Dedifferentiated amniotic fluid mesenchymal stem cell (primary cell): ENCODE measurements around the gene FBXW11.
"Not testable (repeated sequence)": the region's sequence is repeated elsewhere in the genome, so short reads cannot be mapped to it uniquely, and the experiment has no call there.

Experiments used
- DNase-seq: peaks from one replicate; pipeline ENCODE4 v3.0.0-alpha.2; 2016; ENCODE audit errors: extremely low spot score

The FBXW11 gene

DNA sequence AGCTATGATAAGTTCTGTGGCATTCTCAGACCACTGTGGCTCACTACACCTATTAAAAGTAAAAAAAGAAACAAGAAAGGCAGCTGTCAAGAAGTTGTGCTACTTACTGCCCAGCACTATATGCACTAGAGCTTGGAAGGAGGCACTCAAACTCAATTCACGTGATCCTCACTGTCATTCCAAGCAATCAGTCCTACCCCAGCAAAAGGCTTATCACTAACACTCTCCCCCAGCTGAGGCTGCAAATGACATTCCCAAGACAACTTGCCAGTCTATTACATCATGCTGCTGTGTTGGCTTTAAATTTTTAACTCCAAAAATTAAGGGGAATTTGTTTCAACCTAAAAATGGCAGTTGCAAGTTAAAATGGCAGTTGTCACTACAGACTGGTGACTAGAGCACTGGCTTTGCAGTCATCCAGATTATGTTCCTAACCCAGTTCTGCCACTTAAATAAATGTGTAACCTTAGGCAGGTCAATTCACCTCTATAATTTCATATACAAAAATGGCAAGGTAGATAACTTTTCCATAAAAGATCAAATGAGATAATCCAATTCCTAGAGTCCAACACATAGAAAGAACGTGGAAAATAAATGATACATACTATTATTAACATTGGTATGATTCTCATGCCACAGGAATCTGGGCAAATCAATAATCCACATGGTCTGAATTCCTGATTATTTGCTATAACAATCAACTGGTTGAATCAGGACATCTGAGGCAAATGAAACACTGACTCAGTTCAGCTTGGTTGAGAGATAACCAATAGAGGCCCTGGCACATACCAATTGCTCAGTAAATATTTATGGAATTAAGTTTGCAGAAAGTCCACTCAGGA lies 52.4 kb downstream of the FBXW11 start:
- peak; percentile 50 for DNase-seq

DNA sequence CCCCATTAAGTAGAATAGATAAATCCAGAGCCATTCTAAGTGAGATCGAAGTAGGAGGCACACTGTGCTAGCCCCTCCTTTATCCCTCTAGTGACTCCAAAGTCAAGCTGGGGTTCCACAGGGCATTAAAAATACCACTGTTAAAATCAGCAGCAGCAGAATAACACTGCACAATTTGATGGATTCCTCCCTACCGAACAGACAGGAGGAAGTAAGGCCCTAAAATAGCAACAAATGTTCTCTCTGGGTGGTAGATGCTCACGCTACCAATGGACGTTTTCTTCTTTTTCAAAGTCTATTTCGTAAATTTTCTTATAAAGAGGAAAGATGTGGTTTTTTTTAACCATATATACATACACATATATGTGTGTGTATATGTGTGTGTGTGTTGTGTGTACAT lies 54.4 kb downstream of the FBXW11 start:
- DNase-seq: no peak

DNA sequence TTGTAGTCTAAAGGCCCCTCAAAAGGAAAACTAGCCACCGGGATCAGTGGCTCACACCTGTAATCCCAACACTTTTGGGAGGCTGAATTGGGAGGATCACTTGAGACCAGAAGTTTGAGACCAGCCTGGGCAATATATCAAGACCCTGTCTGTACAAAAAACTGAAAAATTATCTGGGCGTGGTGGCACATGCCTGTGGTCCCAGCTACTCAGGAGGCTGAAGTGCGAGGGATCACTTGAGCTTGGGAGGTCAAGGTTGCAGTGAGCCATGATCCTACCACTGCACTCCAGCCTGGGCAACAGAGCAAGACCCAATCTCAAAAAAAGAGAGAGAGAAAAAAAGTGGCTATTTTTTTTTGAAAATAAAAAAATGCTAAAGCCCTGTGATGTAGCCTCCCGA lies 55.2 kb downstream of the FBXW11 start:
- DNase-seq: no peak

DNA sequence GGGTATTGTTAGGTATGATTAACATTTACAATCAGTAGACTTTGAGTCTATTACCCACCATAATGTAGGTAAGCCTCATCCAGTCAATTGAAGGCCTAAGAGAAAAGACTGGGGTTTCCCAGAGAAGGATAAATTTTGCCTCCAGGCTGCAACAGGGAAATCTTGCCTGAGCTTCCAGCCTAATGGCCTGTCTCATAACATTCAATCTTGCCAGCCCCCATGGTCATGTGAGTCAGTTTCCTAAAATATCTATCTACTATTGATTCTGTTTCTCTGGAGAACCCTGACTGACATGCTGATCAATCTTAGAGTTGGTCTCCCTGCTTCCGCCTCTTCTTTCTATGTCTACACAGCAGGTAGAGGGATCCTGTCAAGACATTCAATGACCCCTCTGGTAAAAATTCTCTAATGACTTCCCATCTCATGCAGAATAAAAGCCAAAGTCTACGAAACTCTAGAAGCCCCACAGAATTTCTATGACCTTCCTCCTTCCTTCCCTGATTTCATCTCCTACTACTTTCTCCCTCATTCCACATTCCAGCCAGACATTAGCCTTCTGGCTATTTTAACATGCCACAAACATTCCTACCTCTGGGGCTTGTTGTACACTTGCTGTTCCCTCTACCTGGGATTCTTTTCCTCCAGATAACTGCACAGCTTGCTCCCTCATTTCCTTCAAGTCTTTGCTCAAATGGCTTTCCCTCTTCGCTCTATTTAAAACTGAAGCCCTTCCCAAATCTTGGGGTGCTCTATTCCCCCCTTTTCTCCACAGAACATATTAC lies 60.2 kb downstream of the FBXW11 start:
- DNase-seq: no peak

DNA sequence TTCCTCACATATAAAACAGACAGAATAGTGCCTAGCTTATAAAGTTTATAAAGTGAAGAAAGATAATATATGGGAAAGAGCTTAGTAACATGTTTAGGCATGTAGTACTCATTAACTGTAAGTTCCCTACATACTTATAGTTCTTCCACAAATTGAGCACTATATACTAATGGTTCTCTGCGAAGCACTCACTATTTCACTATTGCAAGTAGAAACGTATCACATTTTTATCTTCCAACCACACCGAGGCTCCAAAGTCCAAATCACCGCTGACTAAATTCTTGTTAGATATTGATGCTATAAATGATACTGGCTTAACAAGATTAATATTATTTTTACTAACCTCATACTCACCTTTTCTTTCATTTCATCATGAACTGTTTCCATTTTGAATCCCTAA lies 61.0 kb downstream of the FBXW11 start:
- no peak for DNase-seq

DNA sequence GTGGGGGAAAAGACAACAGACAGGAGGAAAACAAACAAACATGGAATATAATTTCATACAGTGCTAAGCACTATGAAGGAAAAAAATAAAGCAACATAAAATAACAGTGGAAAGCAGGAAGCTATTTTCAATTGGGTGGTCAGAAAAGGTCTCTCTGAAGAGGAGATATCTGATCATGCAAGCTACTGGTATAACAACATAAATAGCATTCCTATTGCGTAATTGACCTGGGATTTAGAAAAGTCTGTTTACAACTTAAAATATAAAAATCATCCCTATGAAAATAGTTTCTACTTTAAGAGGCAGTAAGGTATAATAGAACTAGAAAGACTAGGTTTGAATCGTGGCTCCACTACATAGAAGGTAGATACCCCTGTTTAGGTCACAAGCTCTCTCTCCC lies 61.4 kb downstream of the FBXW11 start:
- no peak for DNase-seq

DNA sequence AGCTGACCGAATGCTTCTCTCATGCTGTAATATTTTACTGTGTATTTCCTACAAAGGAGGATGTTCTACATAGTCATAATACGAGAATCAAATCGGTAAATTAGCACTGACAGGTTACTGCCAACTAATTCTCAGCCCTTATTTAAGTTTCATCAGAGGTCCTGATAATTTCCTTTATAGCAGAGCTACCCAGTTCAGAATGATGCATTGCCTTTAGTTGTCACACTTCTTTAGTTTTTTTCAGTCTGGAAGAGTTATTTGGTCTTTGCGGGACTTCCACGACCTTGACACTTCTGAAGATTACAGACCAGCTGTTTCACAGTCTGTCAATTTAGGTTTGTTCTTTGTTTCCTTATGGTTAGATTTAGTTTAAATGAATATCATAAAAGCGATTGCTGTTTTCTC lies 64.3 kb downstream of the FBXW11 start:
- DNase-seq: not testable (repeated sequence)

DNA sequence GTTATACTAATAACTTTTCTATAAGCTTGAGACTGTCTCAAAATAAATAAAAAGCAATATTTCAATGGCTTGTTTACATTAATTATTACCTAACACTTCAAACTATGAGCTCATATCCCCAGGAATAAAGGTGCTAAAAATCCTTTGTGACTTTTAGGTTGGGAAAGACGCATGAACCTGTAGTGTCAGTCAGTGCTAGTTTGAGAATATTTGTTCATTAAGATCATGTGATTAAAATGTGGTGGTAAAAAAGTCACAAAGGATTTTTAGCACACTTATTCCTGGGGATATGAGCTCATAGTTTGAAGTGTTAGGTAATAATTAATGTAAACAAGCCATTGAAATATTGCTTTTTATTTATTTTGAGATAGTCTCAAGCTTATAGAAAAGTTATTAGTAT lies 64.8 kb downstream of the FBXW11 start:
- DNase-seq: not testable (repeated sequence)

DNA sequence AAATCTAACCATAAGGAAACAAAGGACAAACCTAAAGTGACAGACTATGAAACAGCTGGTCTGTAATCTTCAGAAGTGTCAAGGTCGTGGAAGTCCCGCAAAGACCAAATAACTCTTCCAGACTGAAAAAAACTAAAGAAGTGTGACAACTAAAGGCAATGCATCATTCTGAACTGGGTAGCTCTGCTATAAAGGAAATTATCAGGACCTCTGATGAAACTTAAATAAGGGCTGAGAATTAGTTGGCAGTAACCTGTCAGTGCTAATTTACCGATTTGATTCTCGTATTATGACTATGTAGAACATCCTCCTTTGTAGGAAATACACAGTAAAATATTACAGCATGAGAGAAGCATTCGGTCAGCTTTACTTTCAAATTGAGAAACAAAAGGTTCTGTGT lies 65.2 kb downstream of the FBXW11 start:
- DNase-seq: not testable (repeated sequence)

DNA sequence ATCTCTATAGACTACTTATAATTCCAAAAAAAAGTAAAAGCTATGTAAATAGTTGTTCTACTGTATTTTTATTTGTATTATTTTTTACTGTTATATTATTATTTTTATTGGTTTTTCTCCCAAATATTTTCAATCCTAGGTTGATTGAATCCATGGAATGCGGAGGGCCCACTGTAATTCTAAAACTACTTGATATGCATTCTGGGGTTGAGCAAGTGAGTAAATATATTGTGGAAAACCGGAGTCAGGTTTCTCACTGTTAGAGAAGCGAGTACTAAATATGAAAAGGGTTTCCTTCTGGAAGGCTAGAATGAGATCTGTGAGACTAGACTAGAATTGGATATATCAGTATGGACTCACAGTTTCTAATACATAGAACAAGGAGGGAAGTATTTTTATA lies 66.5 kb downstream of the FBXW11 start:
- DNase-seq: no peak

DNA sequence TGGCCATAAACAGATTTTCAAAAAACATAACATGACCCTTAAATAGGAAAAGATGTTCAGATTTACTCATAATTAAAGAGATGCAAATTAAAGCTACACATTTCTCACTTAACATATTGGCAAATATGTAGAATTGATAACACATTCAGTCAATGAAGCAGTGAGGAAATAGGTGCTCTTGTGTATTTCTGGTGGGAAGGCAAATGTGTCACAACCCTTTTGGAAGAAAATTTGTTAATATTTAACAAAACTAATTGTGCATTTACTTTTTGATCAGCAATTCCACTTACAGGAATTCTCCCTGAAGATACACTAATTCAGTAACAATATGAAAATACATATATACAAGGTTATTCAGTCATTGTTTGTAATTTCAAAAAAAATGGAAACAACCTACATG lies 68.1 kb downstream of the FBXW11 start:
- DNase-seq: no peak

DNA sequence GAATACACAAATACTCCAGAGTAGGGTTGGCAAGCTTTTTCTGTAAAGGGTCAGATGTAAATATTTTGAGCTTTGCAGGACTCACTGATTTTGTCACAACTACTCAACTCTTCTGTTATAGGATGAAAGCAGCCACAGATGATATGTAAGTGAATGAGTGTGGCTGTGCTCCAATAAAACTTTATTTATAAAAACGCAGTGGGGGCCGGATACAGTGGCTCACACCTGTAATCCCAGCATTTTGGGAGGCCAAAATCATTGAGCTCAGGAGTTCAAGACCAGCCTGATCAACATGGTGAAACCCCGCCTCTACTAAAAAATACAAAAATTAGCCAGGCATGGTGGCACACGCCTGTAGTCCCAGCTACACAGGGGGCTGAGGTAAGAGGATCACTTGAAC lies 69.1 kb downstream of the FBXW11 start:
- DNase-seq: no peak

DNA sequence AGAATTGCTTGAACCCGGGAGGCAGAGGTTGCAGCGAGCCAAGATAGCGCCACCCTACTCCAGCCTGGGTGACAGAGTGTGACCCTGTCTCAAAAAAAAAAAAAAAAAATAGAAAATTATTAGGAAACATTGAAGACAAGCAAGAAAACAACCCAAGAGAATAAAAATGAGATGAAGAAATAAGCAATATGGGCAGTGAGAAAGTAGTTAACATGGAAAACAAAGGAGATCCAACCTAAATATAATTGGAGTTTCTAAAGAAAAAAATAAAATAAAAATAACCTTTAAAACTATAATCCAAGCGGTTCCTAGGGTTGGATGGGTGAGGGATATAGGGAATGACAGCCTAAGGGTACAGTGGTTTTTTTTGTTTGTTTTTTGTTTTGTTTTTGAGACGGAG lies 71.9 kb downstream of the FBXW11 start:
- DNase-seq: no peak

DNA sequence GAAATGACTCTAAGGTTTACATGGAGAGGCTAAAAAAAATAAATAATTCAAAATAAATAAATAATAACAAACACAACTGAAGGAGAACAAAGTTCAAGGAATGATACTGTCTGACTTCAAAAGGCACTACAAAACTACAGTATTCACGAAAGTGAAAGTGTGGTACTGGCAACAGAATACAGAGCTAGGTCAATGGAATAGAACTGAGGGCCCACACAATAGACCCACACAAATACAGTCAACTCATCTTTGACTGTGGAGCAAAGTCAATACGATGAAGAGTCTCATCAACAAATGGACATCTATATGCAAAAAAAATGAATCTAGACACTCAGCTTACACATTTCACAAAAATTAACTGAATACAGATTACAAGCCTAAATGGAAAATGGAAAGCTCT lies 75.3 kb downstream of the FBXW11 start:
- DNase-seq: no peak

DNA sequence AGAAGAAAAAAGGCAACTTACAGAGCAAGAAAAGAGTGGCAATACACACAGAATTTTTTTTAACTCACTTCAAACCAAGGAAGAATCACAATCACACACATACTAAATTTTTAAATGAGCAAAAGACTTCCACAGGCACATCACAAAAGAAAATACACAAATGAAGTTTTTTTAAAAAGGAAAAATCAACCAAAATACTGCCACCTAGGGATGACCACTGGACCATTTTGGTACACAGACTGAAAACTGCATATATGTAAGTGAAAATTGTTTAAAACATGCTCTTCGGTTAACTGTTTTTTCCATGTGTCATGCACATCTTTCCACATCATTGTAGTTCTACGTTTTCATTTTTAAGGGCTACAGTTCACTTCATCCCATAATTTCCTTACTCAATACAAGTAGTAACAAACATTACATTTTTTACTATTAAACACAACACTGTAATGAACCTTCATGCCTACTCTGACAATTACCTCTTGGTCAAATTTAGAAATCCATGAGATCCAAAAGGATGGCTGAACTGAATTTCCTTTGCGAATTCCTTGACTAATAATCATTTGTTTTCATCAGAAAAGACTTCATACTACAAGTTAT lies 79.0 kb downstream of the FBXW11 start:
- no peak for DNase-seq

DNA sequence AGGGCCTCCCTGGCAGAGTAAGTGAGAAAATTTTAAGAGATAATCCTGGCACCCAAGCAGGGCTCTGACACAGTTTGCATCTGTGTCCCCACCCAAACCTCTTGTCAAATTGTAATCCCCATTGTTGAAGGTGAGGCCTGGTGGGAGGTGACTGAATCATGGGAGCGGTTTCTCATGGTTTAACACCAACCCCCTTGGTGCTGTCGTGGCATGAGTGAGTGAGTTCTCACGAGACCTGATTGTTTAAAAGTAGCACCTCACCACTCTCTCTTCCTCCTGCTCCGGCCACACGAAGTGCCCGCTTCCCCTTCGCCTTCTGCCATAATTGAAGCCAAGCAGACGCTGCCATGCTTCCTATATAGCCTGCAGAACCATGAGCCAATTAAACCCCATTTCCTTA lies 80.1 kb downstream of the FBXW11 start:
- no peak for DNase-seq

DNA sequence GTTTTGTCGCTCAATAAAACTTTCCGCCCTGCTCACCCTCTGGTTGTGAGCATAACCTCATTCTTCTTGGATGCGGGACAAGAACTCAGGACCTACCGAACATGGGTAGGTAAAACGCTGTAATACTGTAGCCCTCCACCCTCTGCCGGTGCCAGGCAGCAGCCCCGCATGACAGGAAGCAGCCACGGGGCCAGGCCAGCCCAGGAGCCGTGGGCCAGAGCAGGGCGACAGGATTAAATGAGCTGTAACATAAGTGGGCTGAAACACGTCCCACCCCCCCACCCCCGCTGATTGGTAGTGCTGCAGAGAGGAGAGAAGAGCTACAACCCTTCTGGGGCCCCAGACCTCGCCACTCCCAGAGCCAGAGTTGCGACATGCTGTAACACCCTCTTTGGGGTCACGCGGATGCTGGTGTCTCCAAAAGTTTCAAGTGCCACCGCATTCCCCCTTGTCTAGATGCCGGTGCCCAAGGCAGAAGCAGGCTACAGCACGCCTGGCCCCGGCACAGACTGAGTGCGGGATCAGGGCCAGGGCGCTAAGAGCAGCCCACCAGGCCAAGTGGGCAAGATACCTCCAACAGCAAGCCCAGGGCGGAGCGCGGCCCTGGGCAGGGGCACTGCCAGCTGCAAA lies 81.8 kb downstream of the FBXW11 start:
- no peak for DNase-seq

DNA sequence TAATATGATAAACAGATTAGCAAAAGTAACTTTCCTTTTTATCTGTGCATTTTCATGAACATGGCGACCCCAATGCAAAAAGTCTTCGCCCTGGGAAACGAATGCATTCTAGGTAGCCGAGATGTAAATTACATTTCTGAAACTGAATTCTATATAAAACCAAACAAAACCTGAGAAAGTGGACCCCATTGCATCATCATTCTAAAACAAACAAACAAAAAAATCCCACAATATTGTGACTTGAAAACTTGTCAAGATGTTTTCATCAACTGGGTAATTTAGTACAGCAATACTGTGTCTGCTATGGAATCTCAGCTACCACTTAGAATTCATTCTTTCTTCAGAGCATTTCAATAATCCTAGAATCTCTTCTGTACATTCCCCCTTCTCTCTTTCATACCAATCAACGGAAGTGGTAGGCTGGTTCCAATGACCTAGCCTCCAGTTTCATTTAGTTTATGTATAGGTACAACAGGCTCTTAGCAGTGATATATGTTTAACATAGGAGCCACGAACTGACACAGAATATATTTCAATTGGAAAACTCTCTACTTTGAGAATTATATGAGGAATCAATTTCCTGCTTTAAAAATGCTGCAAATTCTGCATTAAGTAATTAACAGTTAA lies 85.6 kb downstream of the FBXW11 start:
- no peak for DNase-seq

DNA sequence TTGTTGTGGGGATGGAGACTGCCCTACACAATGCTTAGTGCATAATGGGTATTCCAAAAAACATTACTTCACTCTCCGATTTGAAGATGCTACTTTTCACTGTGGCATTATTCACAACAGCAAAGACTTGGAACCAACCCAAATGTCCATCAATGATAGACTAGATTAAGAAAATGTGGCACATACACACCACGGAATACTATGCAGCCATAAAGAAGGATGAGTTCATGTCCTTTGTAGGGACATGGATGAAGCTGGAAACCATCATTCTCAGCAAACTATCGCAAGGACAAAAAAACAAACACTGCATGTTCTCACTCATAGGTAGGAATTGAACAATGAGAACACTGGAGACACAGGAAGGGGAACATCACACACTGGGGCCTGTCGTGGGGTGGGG lies 90.7 kb downstream of the FBXW11 start:
- DNase-seq: not testable (repeated sequence)

DNA sequence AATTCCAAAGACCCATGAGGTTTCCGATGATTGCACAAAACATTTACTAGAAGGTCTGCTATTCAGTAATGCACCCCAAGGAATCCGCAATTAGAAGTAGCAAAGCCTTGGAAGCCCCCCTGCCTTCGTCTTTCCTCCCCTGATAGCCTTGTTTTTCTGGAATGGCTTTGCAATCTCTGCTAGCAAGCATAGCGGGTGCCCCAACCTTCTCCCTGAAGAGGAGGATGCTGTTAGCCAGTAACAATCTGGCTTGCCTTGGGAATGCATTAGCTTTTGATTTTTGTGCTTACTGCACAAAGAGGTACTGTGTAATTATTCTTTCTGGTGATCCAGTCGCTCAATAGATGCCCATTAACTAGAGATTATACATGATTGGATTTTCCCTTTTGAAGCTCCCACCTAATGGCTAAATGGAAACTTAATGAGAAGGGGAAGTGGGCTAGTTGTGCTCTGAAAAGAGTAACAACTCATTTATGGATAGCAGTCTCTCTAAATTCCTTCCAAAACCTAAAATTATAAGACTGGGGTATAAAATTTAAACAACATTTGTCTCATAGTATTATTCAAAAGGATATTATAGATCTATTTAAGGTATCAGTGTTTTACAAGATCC lies 91.6 kb downstream of the FBXW11 start:
- DNase-seq: no peak

DNA sequence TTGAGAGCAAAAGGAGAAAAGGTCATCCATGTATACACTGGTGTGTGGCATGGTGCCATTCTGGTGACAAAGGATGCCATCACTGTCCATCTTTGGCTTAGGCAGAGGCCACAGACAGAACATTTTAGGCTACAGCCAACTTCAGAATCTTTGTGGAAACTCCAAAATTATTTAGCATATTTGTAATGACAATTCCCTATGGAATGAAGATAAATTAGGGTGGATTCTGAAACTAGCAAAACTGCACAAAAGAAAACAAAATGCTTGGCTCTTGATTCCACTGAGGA lies 92.5 kb downstream of the FBXW11 start:
- DNase-seq: no peak

DNA sequence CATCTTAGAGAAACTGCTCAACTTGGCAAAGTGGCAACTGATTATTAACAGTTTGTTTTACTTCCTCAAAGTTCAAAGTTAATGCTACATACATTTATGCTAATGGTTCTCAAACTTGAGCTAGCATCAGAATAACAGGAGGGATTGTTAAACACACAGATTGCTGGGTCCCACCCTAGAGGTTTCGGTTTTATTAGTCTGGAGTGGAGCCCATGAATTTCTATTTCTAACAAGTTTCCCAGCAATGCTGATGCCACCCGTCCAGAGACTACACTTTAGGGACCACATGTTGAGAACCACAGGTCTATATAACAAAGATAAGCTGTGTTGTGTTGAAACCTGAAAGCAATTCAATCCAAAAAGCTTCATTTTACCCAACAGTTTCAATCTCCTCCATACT lies 95.3 kb downstream of the FBXW11 start:
- no peak for DNase-seq
